GM19328 (cell line): ENCODE measurements around the gene HSD17B14.
"Not testable (repeated sequence)": the region's sequence is repeated elsewhere in the genome, so short reads cannot be mapped to it uniquely, and the experiment has no call there.

Experiments used
- ATAC-seq: cut with Tn5 transposase; IDR thresholded peaks from one replicate; pipeline ENCODE4 v1.9.1; 2021; ENCODE audit warnings: mild to moderate bottlenecking, moderate library complexity; ENCODE audit not compliant: unreplicated experiment

Gene HSD17B14

GRCh38 chr19:48867746-48868113, 31.4 kb upstream of the HSD17B14 start:
- no peak for ATAC-seq

- no peak for ATAC-seq
These were observed 30.9 kb upstream of the HSD17B14 start for GRCh38 chr19:48867123-48867745.

- no peak for ATAC-seq
These were observed 30.4 kb upstream of the HSD17B14 start for GRCh38 chr19:48866692-48867091.

- no peak for ATAC-seq
These were observed 26.5 kb upstream of the HSD17B14 start for GRCh38 chr19:48862827-48863226.

GRCh38 chr19:48861313-48861712, 25.0 kb upstream of the HSD17B14 start:
- ATAC-seq = no peak

GRCh38 chr19:48859711-48860572, 23.7 kb upstream of the HSD17B14 start:
- ATAC-seq = no peak

- no peak for ATAC-seq
These were observed 22.9 kb upstream of the HSD17B14 start for GRCh38 chr19:48858984-48859710.

GRCh38 chr19:48856921-48857320, 20.6 kb upstream of the HSD17B14 start:
- no peak for ATAC-seq

GRCh38 chr19:48854103-48854502, 17.8 kb upstream of the HSD17B14 start:
- ATAC-seq = no peak

GRCh38 chr19:48853483-48853882, 17.2 kb upstream of the HSD17B14 start:
- no peak for ATAC-seq

GRCh38 chr19:48852292-48852691, 16.0 kb upstream of the HSD17B14 start:
- no peak for ATAC-seq

GRCh38 chr19:48846659-48847058, 10.4 kb upstream of the HSD17B14 start:
- not testable (repeated sequence) for ATAC-seq

GRCh38 chr19:48845384-48845783, 9.1 kb upstream of the HSD17B14 start:
- no peak for ATAC-seq

GRCh38 chr19:48844472-48844871, 8.2 kb upstream of the HSD17B14 start:
- ATAC-seq = no peak

- no peak for ATAC-seq
These were observed 6.5 kb upstream of the HSD17B14 start for GRCh38 chr19:48842789-48843162.

- ATAC-seq = no peak
These were observed 5.3 kb upstream of the HSD17B14 start for GRCh38 chr19:48841571-48841970.

- no peak for ATAC-seq
These were observed 4.8 kb upstream of the HSD17B14 start for GRCh38 chr19:48841047-48841446.

GRCh38 chr19:48837687-48838086, 1.4 kb upstream of the HSD17B14 start:
- ATAC-seq = no peak

- no peak for ATAC-seq
These were observed 797 bp upstream of the HSD17B14 start for GRCh38 chr19:48837051-48837524.

GRCh38 chr19:48835734-48836088, 580 bp downstream of the HSD17B14 start:
- no peak for ATAC-seq

GRCh38 chr19:48833977-48834376, 2.3 kb downstream of the HSD17B14 start:
- ATAC-seq = no peak

GRCh38 chr19:48833049-48833448, 3.2 kb downstream of the HSD17B14 start:
- no peak for ATAC-seq
